ENCODE results near the gene PHF12. TPM values are rescaled to one million over a fixed set of nuclear protein-coding genes. Genes with fewer than 3 reads are reported as not detected.
A peak's percentile ranks its signal among the peaks of the same experiment; 100 is the strongest.

The PHF12 gene
- total and polyA plus RNA-seq, 2 of the 8 experiments (the other 6 are each of a cell fraction or from before 2014, with no cell fraction given) = 38.8 to 65.7 TPM

- no peak for TF ChIP-seq GTF2F1 (IDR thresholded peaks at IDR 0.05; ENCODE audit: borderline replicate concordance, low read depth, low read length)
- TF ChIP-seq TCF12 (IDR thresholded peaks at IDR 0.05; ENCODE audit: low read depth, low read length) = no peak
- TF ChIP-seq RFX5 (IDR thresholded peaks at IDR 0.05; ENCODE audit: borderline replicate concordance, low read depth, low read length) = no peak
- peak in 1 of 2 experiments; percentile 85; a peak in 1 of 4 replicates for TF ChIP-seq HDAC2 (IDR thresholded peaks at IDR 0.05; ENCODE audit: borderline replicate concordance in 1 of 2, low read depth in 2 of 2, low read length in 2 of 2)
- TF ChIP-seq MAX (IDR thresholded peaks at IDR 0.05) = peak; percentile 11; the same call in 1 of the 2 replicates
- peak in 2 of 3 experiments; percentile 14 to 33; a peak in 3 of 4 replicates for TF ChIP-seq CTCF (IDR thresholded peaks at IDR 0.05; ENCODE audit: control extremely low read depth in 1 of 3, insufficient read depth in 1 of 3, low read depth in 1 of 3, low read length in 3 of 3)
- TF ChIP-seq USF2 (IDR thresholded peaks at IDR 0.05; ENCODE audit: low read length) = no peak
- TF ChIP-seq KDM1A (IDR thresholded peaks at IDR 0.05; ENCODE audit: borderline replicate concordance, low read length) = peak; percentile 31; the same call in 1 of the 2 replicates
- TF ChIP-seq TBP (IDR thresholded peaks at IDR 0.05; ENCODE audit: low read depth, low read length) = peak; percentile 39; the same call in 1 of the 2 replicates
- peak in 1 of 2 experiments; percentile 71; a peak in 2 of 4 replicates for TF ChIP-seq SIN3A (conservative IDR thresholded peaks at IDR 0.05 in 1 of 2, IDR thresholded peaks at IDR 0.05 in 1 of 2; ENCODE audit: low read depth in 1 of 2, low read length in 2 of 2)
- peak; percentile 56 to 75; a peak in 2 of 3 replicates for TF ChIP-seq POLR2A (IDR thresholded peaks at IDR 0.05; ENCODE audit: control extremely low read depth in 1 of 2, low read depth in 2 of 2, low read length in 2 of 2)
These were observed 54.2 kb downstream of the PHF12 start, which contains the start of gene FLOT2 (continued) for GRCh38 chr17:28896884-28897768.
